ENCODE measurements around the gene CPLX1. TPM values are rescaled to one million over a fixed set of nuclear protein-coding genes. Genes with fewer than 3 reads are reported as not detected.
A peak's percentile ranks its signal among the peaks of the same experiment; 100 is the strongest.

Gene CPLX1
- total RNA-seq, 2 donors from 2014 or later, result not detected

GRCh38 chr4:848803-849477 lies 23.0 kb upstream of the CPLX1 start:
- peaks cover 0 to 4% of the 10 kb centered on the region in 2 donors for H3K4me1 Mint-ChIP-seq (ENCODE audit: low read depth in 2 of 2)
- H3K27me3 Mint-ChIP-seq, result no peaks in the 10 kb centered on the region
- ATAC-seq (no peak), DNase-seq (ENCODE audit: low spot score) (no peak)
- no peak overlapping the region for H3K4me3 Mint-ChIP-seq
- H3K36me3 Mint-ChIP-seq, result no peaks in the 10 kb centered on the region
- H3K9me3 Mint-ChIP-seq, result no peaks in the 10 kb centered on the region
- H3K27ac Mint-ChIP-seq, result no peak overlapping the region

GRCh38 chr4:848307-848691 lies 22.4 kb upstream of the CPLX1 start:
- H3K4me3 Mint-ChIP-seq, result no peak overlapping the region
- H3K27ac Mint-ChIP-seq, result no peak overlapping the region

DNA sequence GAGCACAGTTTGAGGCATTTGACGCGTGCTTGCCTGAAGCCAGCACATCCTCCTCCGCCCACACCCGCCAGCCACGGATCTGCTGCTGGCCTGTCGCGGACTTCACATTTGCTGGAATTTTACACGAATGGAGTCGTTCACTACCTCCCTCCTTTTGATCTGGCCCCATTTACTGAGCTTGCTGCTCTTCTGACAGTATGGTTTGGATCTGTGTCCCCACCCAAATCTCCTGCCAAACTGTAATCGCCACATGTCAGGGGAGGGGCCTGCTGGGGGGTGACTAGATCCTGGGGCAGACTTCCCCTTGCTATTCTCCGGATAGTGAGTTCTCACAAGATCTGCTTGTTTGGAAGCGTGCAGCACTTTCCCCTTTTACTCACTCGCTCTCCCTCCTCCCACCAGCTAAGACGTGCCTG lies 19.9 kb upstream of the CPLX1 start:
- Mint-ChIP-seq H3K27me3 (no peaks in the 10 kb centered on the region), H3K4me3 (no peak overlapping the region), H3K9me3 (no peaks in the 10 kb centered on the region), H3K36me3 (peaks cover 9% of the 10 kb centered on the region), H3K4me1 (ENCODE audit: low read depth in 2 of 2) (peaks cover 0 to 4% of the 10 kb centered on the region in 2 donors), H3K27ac (no peak overlapping the region)
- no peak for DNase-seq (ENCODE audit: low spot score)
- ATAC-seq, result no peak

More at GRCh38 chr4:848307-848691, 22.4 kb upstream of the CPLX1 start:
- Mint-ChIP-seq H3K27me3 (no peaks in the 10 kb centered on the region), H3K4me1 (ENCODE audit: low read depth in 2 of 2) (peaks cover 0 to 4% of the 10 kb centered on the region in 2 donors), H3K9me3 (no peaks in the 10 kb centered on the region), H3K36me3 (no peaks in the 10 kb centered on the region)
- DNase-seq (ENCODE audit: low spot score) (no peak), ATAC-seq (peak in 1 of 2 donors; percentile 17)

DNA sequence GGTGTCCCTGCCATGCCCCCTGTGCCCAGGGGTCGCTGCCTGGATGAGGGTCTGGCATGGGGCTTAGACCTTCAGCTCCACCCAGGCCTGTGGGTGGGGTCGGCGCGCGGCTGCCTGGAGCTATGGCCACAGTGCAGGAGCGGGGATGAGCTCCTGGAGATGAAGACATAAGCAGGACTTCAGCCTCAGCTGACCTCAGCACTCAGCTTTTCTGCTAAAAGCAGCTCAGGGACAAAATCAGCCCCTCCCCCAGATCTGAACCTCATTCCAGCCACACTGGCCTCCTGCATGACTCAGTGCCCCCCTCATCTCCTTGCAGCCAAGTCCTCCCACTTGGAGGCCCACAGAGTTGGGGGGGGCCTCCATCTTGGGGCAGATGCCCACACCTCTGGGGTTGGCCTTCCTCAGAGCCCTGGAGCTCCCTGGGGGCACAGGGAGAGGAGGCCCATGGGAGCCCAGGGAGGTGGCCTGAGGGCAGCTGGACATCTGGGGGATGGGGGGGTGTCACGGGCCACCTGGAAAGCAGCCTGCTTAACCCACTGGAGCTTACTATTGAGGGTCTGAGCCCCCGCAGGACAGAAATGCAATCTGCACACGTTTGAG lies 19.4 kb upstream of the CPLX1 start:
- H3K4me1 Mint-ChIP-seq (ENCODE audit: low read depth in 2 of 2), result peaks cover 0 to 4% of the 10 kb centered on the region in 2 donors
- no peak overlapping the region for H3K27ac Mint-ChIP-seq
- DNase-seq (ENCODE audit: low spot score) (peak; percentile 56), ATAC-seq (no peak)
- H3K4me3 Mint-ChIP-seq, result no peak overlapping the region
- H3K9me3 Mint-ChIP-seq, result no peaks in the 10 kb centered on the region
- peaks cover 9% of the 10 kb centered on the region for H3K36me3 Mint-ChIP-seq
- H3K27me3 Mint-ChIP-seq, result no peaks in the 10 kb centered on the region

DNA sequence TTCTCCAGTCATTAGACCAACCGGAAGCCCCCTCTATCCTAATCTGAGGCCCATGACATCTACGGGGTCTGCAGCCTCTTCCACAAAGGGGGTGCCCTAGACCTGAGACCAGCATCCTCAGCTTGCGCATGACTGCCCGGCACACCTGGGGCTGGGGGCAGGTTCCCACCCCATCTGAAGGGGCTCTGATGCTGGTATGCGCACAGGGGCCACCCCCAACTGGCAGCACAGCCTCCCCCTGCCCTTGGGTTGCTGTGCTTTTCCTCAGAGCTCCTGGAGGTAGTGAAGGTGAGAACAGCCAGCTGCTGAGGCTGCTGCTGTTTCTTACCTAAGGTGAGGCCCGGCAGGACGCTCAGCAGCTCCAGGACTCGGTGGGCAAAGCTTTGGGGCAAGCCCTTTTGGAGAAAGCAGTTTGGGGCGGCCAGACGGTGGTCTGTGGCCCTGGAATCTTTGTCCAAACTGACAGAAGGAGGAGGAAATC lies 18.9 kb upstream of the CPLX1 start:
- peaks cover 3% of the 10 kb centered on the region for H3K9me3 Mint-ChIP-seq
- H3K4me1 Mint-ChIP-seq (ENCODE audit: low read depth in 2 of 2), result peaks cover 5 to 9% of the 10 kb centered on the region in 2 donors
- H3K27me3 Mint-ChIP-seq, result no peaks in the 10 kb centered on the region
- peak; percentile 44 for DNase-seq (ENCODE audit: low spot score)
- H3K27ac Mint-ChIP-seq, result no peak overlapping the region
- H3K4me3 Mint-ChIP-seq, result no peak overlapping the region
- peaks cover 9% of the 10 kb centered on the region for H3K36me3 Mint-ChIP-seq
- ATAC-seq, result no peak

- Mint-ChIP-seq H3K27ac (no peak overlapping the region), H3K4me3 (no peak overlapping the region), H3K27me3 (no peaks in the 10 kb centered on the region), H3K36me3 (peaks cover 14% of the 10 kb centered on the region), H3K9me3 (peaks cover 8% of the 10 kb centered on the region), H3K4me1 (ENCODE audit: low read depth in 2 of 2) (peaks cover 8 to 10% of the 10 kb centered on the region in 2 donors)
- ATAC-seq, result peak in 1 of 2 donors; percentile 76
- no peak for DNase-seq (ENCODE audit: low spot score)
These were observed 13.9 kb upstream of the CPLX1 start for GRCh38 chr4:839675-840443.

DNA sequence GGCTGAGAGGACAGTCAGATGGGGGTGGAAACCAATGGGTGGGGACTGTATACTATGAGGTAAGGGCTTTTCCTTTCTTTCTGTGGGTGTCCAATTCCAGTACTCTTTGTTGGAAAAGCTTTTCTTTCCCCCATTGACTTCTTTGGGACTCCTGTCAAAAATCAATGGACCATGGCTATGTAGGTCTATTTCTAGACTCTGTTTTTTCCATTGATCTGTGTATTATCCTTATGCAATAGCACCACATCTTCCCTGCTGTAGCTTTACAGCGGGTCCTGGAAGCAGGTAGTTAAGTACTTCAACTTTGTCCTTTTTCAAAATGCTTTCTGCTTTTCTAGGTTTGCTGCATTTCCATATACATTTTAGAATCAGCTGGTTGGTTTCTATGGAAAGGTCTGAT lies 11.8 kb upstream of the CPLX1 start:
- DNase-seq (ENCODE audit: low spot score) (no peak), ATAC-seq (no peak)
- peaks cover 20 to 24% of the 10 kb centered on the region in 2 donors for H3K4me1 Mint-ChIP-seq (ENCODE audit: low read depth in 2 of 2)
- no peak overlapping the region for H3K4me3 Mint-ChIP-seq
- H3K36me3 Mint-ChIP-seq, result peaks cover 14% of the 10 kb centered on the region
- peaks cover 8% of the 10 kb centered on the region for H3K9me3 Mint-ChIP-seq
- H3K27ac Mint-ChIP-seq, result no peak overlapping the region
- H3K27me3 Mint-ChIP-seq, result no peaks in the 10 kb centered on the region

DNA sequence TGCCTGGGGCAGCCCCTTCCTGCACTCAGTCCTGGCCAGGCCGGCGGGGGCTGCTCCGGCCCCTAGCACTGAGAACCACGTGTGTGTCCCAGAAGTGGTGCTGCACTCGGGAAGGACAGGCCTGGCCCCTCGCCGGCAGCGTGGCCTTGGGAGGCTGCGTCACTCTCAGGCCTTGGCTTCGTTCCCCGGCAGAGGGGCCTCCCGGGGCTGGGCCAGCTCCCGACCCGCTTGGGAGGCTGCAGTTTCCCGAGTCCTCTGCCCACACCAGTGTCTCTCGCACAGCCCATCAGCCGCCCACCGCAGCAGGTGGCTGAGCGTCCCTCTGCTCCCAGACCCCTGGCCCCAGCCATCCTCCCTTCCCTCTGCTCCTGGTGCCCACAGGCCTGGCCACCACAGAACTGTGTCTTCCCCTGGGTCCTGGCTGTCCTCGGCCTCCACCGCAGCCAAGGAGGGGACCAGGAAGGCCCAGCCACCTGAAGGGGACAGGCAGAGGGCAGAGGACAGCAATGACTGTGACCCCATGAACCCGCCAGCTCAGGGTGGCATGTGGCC lies 10.9 kb upstream of the CPLX1 start:
- Mint-ChIP-seq H3K27ac (no peak overlapping the region), H3K4me1 (ENCODE audit: low read depth in 2 of 2) (peaks cover 20 to 24% of the 10 kb centered on the region in 2 donors), H3K4me3 (no peak overlapping the region), H3K27me3 (no peaks in the 10 kb centered on the region), H3K9me3 (peaks cover 8% of the 10 kb centered on the region), H3K36me3 (peaks cover 10% of the 10 kb centered on the region)
- DNase-seq (ENCODE audit: low spot score) (no peak), ATAC-seq (no peak)

DNA sequence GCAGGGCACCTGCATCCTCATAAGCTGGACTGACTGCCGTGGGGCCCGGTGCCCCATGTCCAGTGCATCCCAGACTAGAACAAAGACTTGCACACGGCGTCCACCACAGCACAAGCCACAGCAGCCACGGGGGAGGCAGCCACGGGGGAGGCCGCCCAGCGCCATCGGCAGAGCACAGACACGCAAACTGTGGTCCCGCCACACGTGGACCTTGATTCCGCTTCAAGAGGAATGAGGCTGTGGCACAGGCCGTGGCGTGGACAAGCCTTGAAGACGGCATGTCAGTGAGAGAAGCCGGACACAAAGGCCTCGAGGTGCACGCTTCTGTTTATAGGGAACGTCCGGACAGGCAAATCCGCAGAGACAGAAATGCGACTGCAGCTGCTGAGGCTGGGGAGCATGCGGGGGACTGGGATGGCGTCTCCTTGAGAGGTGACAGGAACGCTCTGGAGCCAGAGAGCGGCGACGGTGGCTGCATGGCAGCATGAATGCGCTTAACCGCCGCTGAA lies 10.1 kb upstream of the CPLX1 start:
- Mint-ChIP-seq H3K4me3 (no peak overlapping the region), H3K27me3 (no peaks in the 10 kb centered on the region), H3K36me3 (peaks cover 5% of the 10 kb centered on the region), H3K27ac (no peak overlapping the region), H3K4me1 (ENCODE audit: low read depth in 2 of 2) (peaks cover 20 to 24% of the 10 kb centered on the region in 2 donors), H3K9me3 (peaks cover 8% of the 10 kb centered on the region)
- ATAC-seq (no peak), DNase-seq (ENCODE audit: low spot score) (no peak)

- no peaks in the 10 kb centered on the region for H3K27me3 Mint-ChIP-seq
These were observed 9.4 kb upstream of the CPLX1 start for GRCh38 chr4:835148-836002.

GRCh38 chr4:834368-835147 lies 8.6 kb upstream of the CPLX1 start:
- Mint-ChIP-seq H3K27me3 (no peaks in the 10 kb centered on the region), H3K9me3 (peaks cover 4% of the 10 kb centered on the region), H3K36me3 (peaks cover 5% of the 10 kb centered on the region), H3K4me3 (no peak overlapping the region), H3K4me1 (ENCODE audit: low read depth in 2 of 2) (peaks cover 13 to 18% of the 10 kb centered on the region in 2 donors), H3K27ac (no peak overlapping the region)
- DNase-seq (ENCODE audit: low spot score), result no peak
- no peak for ATAC-seq

More at GRCh38 chr4:835148-836002, 9.4 kb upstream of the CPLX1 start:
- ATAC-seq (no peak), DNase-seq (ENCODE audit: low spot score) (no peak)
- Mint-ChIP-seq H3K36me3 (peaks cover 5% of the 10 kb centered on the region), H3K27ac (no peak overlapping the region), H3K4me1 (ENCODE audit: low read depth in 2 of 2) (peaks cover 20 to 24% of the 10 kb centered on the region in 2 donors), H3K4me3 (no peak overlapping the region), H3K9me3 (peaks cover 8% of the 10 kb centered on the region)

DNA sequence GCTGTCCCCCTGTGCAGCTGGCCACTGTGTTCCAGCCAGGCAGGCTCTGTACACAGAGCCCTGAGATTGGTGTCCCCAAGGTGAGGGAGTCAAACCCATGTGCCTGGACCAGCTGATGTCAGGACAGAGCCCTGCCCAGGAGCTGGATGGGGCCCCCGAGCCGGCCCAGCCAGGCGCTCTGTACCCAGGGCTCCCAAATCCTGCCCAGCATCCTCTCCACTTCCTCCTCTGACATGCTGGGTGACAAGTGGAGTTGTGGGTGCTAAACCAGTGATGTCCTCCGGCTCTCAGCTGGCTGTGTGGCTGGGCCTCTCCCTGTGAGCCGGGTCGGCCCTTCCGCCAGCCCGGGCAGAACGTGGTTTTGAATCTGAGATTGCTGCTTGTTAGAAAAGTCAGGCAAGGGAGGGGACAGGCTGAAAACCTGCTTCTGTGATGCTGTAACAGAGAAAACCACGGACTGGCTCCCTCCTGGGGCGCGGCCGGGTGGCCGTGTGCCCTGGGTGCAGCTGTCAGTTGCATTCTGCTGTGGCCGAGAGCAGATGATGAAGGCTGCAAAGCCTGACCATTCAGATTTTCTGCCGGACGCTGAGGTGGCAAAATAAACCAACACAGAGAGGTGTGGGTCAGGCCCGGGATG lies 7.9 kb upstream of the CPLX1 start:
- ATAC-seq, result peak; percentile 60 to 82
- peaks cover 5% of the 10 kb centered on the region for H3K36me3 Mint-ChIP-seq
- no peak overlapping the region for H3K4me3 Mint-ChIP-seq
- H3K27me3 Mint-ChIP-seq, result peaks cover 0 to under 1% of the 10 kb centered on the region in 2 donors
- H3K27ac Mint-ChIP-seq, result no peak overlapping the region
- no peak for DNase-seq (ENCODE audit: low spot score)
- H3K4me1 Mint-ChIP-seq (ENCODE audit: low read depth in 2 of 2), result peaks cover 10 to 16% of the 10 kb centered on the region in 2 donors
- peaks cover 4% of the 10 kb centered on the region for H3K9me3 Mint-ChIP-seq
